ENCODE measurements around the gene CTXND1.
"Not testable (repeated sequence)": the region's sequence is repeated elsewhere in the genome, so short reads cannot be mapped to it uniquely, and the experiment has no call there.

The CTXND1 gene

GRCh38 chr15:80252121-80252518 lies at the start of gene CTXND1:
TSS of gene CTXND1 (minus strand) at chr15:80252213. CDS start at chr15:80201949, 50,264 bp downstream.
- DNase-seq (ENCODE audit: low spot score) = no peak

- DNase-seq (ENCODE audit: low spot score) = no peak
Observed at GRCh38 chr15:80301472-80301871, 49.5 kb upstream of the CTXND1 start.

GRCh38 chr15:80295777-80296176 lies 43.8 kb upstream of the CTXND1 start:
- not testable (repeated sequence) for DNase-seq (ENCODE audit: low spot score)

GRCh38 chr15:80292079-80292478 lies 40.1 kb upstream of the CTXND1 start:
- DNase-seq (ENCODE audit: low spot score) = no peak

GRCh38 chr15:80290891-80291290 lies 38.9 kb upstream of the CTXND1 start:
- DNase-seq (ENCODE audit: low spot score) = not testable (repeated sequence)

GRCh38 chr15:80289528-80290495 lies 37.8 kb upstream of the CTXND1 start:
- no peak for DNase-seq (ENCODE audit: low spot score)

GRCh38 chr15:80288131-80288530 lies 36.1 kb upstream of the CTXND1 start:
- no peak for DNase-seq (ENCODE audit: low spot score)

GRCh38 chr15:80286055-80286454 lies 34.0 kb upstream of the CTXND1 start:
- DNase-seq (ENCODE audit: low spot score) = no peak

- DNase-seq (ENCODE audit: low spot score) = no peak
Observed at GRCh38 chr15:80285379-80285778, 33.4 kb upstream of the CTXND1 start.

GRCh38 chr15:80283531-80283930 lies 31.5 kb upstream of the CTXND1 start:
- DNase-seq (ENCODE audit: low spot score) = no peak

- DNase-seq (ENCODE audit: low spot score) = no peak
Observed at GRCh38 chr15:80277147-80277546, 25.1 kb upstream of the CTXND1 start.

- DNase-seq (ENCODE audit: low spot score) = no peak
Observed at GRCh38 chr15:80275961-80276360, 23.9 kb upstream of the CTXND1 start.

- DNase-seq (ENCODE audit: low spot score) = no peak
Observed at GRCh38 chr15:80274996-80275395, 23.0 kb upstream of the CTXND1 start.

GRCh38 chr15:80274554-80274953 lies 22.5 kb upstream of the CTXND1 start:
- DNase-seq (ENCODE audit: low spot score) = no peak

- no peak for DNase-seq (ENCODE audit: low spot score)
Observed at GRCh38 chr15:80272987-80273386, 21.0 kb upstream of the CTXND1 start.

- DNase-seq (ENCODE audit: low spot score) = no peak
Observed at GRCh38 chr15:80270472-80270871, 18.5 kb upstream of the CTXND1 start.

GRCh38 chr15:80268101-80268500 lies 16.1 kb upstream of the CTXND1 start:
- DNase-seq (ENCODE audit: low spot score) = peak; percentile 14

GRCh38 chr15:80267658-80268057 lies 15.6 kb upstream of the CTXND1 start:
- no peak for DNase-seq (ENCODE audit: low spot score)

- peak; percentile 22 for DNase-seq (ENCODE audit: low spot score)
Observed at GRCh38 chr15:80266745-80267144, 14.7 kb upstream of the CTXND1 start.

GRCh38 chr15:80266113-80266512 lies 14.1 kb upstream of the CTXND1 start:
- DNase-seq (ENCODE audit: low spot score) = no peak

GRCh38 chr15:80265021-80265420 lies 13.0 kb upstream of the CTXND1 start:
- peak; percentile 1 for DNase-seq (ENCODE audit: low spot score)

GRCh38 chr15:80264031-80264430 lies 12.0 kb upstream of the CTXND1 start:
- DNase-seq (ENCODE audit: low spot score) = no peak

GRCh38 chr15:80260551-80260950 lies 8.5 kb upstream of the CTXND1 start:
- DNase-seq (ENCODE audit: low spot score) = peak; percentile 6

Data from left forelimb (tissue), 1 donor.